GM18511 (cell line): Measurements from ENCODE around the gene CLCA4.

ENCODE experiments used
- ATAC-seq: cut with Tn5 transposase; IDR thresholded peaks from one replicate; pipeline ENCODE4 v1.9.1; 2021; ENCODE audit warnings: mild to moderate bottlenecking, moderate library complexity; ENCODE audit not compliant: unreplicated experiment

The CLCA4 gene

GRCh38 chr1:86523670-86524354, 23.1 kb upstream of the CLCA4 start:
- ATAC-seq = no peak

GRCh38 chr1:86527306-86527705, 19.6 kb upstream of the CLCA4 start:
- no peak for ATAC-seq

GRCh38 chr1:86530211-86530845, 16.6 kb upstream of the CLCA4 start:
- no peak for ATAC-seq

- ATAC-seq = no peak
Measured at GRCh38 chr1:86537928-86538695, 8.8 kb upstream of the CLCA4 start.

- no peak for ATAC-seq
Measured at GRCh38 chr1:86538775-86539174, 8.1 kb upstream of the CLCA4 start.

- no peak for ATAC-seq
Measured at GRCh38 chr1:86541859-86542258, 5.0 kb upstream of the CLCA4 start.

- ATAC-seq = no peak
Measured at GRCh38 chr1:86542631-86543030, 4.2 kb upstream of the CLCA4 start.

- ATAC-seq = no peak
Measured at GRCh38 chr1:86548839-86549238, 2.0 kb downstream of the CLCA4 start.

- ATAC-seq = no peak
Measured at GRCh38 chr1:86551305-86551704, 4.4 kb downstream of the CLCA4 start.

- ATAC-seq = no peak
Measured at GRCh38 chr1:86552376-86552775, 5.5 kb downstream of the CLCA4 start.

GRCh38 chr1:86557739-86558138, 10.9 kb downstream of the CLCA4 start:
- no peak for ATAC-seq

GRCh38 chr1:86563849-86564248, 17.0 kb downstream of the CLCA4 start:
- ATAC-seq = no peak

- ATAC-seq = no peak
Measured at GRCh38 chr1:86567341-86567740, 20.5 kb downstream of the CLCA4 start.

- no peak for ATAC-seq
Measured at GRCh38 chr1:86567878-86568277, 21.0 kb downstream of the CLCA4 start.

GRCh38 chr1:86573763-86574484, 27.0 kb downstream of the CLCA4 start:
- ATAC-seq = no peak

GRCh38 chr1:86581231-86581630, 34.4 kb downstream of the CLCA4 start:
- no peak for ATAC-seq

- ATAC-seq = no peak
Measured at GRCh38 chr1:86582161-86582560, 35.3 kb downstream of the CLCA4 start.

- no peak for ATAC-seq
Measured at GRCh38 chr1:86583032-86583431, 36.2 kb downstream of the CLCA4 start.

- ATAC-seq = no peak
Measured at GRCh38 chr1:86583593-86583992, 36.7 kb downstream of the CLCA4 start.

- ATAC-seq = no peak
Measured at GRCh38 chr1:86594284-86594770, 47.4 kb downstream of the CLCA4 start.

- no peak for ATAC-seq
Measured at GRCh38 chr1:86596224-86596623, 49.3 kb downstream of the CLCA4 start.
